DMS79 treated with DMSO at 0.1 percent for 48 hours (cell line): Measurements from ENCODE around the gene EVI5L.

ENCODE experiments used
- DNase-seq: peaks from one replicate; lab custom pipeline; 2025; lab: John Stamatoyannopoulos, UW

EVI5L gene

DNA sequence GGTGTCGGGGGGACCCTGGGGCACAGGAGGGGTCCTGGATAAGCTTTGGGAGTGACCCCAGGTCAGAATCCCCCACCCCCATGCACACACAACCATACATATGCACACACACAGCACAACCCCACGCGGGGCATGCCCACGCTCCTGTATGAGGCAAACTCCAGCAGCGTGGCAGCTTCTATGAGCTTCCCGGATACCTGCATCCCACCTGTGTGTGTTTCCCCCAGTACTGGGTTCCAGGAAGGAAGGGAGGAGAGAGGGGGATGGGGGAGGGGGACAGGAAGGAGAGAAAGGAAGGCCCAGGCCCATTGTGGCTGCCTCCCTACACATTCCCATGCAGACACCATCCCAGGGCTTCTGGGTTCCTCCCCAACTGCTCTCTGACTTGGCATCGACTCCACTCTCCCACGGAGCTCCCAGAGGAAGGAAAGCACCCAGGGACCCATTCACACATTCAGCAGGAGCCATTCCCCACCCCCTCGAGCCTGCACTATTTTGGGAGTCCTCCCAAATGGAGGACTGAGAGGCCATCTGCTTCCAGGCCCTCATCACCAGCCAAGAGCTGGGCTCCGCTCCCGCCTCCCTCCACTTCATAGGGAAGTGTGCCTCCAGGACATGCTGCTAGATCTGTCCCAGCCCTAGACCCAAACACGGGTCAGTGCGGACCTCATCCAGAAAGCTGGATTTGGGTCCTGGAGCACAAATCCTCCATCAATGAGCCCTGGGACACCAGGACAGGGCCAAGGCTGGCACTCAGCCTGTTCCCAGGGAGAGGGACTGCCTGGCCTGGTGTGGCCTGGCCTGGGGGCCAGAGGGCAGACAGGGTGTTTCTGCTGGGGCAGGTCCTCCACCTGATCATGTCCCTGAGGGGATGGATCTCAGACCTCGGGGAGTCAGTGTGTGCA, 30.9 kb downstream of the EVI5L start:
- no peak for DNase-seq

DNA sequence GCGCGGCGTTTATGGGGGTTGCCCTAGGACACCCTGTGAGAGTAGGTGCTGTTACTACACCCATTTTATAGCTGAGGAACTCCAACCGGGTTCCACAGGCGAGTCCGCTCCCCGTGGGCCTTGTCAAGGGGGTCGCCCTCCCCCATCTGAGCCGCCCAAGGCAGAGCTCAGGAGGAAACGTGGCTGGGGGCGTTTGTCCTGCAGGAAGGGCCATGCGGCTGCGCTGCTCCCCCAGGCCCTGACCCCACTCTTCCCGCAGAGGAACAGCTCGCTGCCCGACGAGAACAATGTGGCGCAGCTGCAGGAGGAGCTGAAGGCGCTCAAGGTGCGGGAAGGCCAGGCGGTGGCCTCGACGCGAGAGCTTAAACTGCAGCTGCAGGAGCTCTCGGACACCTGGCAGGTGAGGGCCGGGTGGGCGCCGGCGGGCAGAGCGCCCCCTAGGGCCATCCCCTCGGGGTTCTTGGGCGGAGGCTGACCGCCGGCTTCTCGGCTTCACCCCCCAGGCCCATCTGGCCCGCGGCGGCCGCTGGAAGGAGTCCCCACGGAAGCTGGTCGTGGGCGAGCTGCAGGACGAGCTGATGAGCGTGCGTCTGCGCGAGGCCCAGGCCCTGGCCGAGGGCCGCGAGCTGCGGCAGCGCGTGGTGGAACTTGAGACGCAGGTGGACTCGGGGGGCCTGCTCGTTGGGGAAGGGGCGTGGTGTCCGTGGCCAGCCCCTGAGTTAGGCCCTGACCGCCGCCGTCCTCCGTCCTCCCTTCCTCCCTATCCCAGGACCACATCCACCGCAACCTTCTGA, 31.8 kb downstream of the EVI5L start:
- DNase-seq = no peak

DNA sequence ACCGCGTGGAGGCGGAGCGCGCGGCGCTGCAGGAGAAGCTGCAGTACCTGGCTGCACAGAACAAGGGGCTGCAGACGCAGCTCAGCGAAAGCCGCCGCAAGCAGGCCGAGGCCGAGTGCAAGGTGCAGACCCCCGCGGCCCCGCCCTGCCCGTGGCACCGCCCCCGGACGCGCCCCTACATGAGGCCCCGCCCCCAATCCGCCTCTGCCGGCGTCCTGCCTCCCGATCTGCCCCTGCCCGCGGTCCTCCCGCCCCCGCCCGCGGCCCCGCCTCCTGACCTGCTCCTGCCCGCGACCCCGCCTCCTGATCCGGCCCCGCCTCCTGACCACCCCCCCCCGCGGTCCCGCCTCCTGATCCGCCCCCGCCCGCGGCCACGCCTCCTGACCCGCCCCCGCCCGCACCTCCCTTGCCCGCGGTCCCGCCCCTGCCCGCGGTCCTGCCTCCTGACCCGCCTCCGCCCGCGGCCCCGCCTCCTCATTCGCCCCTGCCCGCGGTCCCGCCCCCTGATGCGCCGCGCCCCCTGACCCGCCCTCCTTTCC, 32.5 kb downstream of the EVI5L start:
- DNase-seq = no peak

DNA sequence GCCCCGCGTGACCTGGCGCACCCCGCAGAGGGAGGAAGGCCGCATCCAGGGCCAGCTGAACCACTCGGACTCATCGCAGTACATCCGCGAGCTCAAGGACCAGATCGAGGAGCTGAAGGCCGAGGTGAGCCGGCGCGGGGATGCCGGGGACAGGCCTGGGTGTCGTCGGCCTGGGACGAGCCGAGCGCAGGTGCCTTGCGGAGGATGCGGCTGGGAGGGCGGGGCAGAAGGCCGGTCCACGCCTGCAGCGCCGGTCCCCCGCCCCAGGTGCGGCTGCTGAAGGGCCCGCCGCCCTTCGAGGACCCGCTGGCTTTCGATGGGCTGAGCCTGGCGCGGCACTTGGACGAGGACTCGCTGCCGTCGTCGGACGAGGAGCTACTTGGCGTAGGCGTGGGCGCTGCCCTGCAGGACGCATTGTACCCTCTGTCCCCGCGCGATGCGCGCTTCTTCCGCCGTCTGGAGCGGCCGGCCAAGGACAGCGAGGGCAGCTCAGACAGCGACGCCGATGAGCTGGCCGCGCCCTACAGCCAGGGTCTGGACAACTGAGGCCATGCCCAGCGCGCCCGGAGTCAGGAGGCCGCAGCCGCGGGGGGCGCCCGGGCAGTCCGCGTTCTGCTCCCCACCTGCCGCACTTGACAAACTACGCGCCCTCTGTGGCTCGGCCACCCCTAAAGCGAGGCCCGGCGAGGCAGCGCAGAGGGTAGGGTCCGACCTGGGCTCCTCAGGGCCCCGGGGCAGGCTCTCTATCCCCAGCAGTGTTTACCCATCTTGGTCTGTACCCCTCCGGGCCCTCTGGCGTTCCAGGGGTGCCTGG, 33.3 kb downstream of the EVI5L start:
- no peak for DNase-seq

DNA sequence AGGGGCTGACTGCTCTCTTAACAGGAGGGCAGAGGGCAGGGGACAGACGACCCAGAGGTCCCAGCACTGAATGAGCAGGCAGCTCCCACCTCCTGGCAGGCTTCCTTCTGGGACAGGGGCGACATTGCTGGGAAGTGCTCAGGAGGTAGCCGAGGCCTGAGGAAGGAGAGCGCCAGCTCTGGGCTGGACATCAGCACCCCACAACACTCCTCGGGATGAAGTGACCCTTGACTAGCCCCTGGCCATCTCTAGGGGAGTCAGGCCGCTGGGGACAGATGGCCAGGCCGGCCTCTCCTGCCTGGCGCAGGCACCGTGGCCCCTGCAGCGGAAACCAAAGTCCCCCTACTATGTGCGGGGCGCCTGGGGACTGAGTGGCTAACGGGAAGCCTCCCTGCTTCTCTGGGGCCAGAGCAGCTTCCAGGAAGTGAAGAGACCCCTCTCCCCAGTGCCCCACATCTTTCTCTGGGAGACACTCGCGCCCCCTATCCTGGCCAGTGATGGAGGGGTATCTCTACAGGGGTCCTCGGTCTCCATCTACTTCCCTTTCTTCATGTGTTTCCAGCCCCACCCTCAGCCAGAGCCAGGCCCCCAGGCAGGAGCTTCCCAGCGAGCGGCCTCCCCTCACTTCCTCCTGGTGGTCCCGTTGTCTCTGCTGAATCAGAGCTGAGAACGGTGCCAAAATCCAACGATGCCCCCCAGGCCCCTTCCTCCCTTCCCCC, 34.1 kb downstream of the EVI5L start:
- no peak for DNase-seq

DNA sequence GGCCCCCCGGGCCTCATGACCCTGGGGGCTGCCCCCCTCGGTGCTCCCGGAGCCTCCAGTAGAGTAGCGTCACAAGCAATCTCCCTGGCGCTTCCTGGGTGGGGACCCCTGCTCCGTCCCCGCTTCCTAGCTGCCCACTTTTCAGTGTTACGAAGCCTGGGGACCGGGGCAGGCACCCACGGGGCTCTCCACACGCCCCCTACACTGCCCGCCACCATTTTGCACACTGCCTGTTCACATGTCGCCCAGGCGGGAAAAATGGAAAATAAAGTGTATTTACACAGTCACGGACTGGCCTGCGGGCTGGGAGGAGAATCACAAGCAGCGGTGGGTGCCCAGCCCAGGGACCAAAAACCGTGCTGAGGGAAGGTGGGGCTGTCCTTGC, 34.7 kb downstream of the EVI5L start:
- no peak for DNase-seq

DNA sequence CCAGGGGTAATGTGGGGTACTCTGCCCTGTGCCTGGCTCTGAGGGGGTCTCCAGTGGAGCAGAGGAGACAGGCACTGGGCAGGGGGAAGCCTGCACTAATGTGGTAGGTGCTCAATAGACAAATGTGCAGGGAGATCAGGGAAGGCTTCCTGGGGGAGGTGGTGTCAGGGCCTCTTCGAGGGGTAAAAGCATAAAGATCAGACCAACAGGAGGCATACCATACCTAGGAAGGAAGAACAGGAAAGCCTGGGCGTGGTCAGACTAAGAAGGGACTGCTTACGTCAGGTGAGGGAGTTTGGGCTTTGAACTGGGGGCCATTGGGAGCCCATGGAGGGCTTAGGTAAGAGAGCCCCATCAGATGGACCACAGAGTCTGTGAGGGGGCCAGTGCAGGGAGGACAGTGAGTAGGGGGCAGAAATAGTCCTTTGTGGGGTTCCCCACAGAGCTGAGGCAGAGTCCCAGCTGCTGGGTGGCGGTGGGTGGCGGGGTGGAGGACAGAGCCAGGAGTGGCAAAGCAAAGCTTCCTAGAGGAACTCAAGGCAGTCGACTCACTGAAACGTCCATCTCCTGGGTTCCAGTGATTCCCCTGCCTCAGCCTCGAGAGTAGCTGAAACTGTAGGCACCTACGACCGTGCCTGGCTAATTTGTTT, 35.4 kb downstream of the EVI5L start:
- DNase-seq = no peak

DNA sequence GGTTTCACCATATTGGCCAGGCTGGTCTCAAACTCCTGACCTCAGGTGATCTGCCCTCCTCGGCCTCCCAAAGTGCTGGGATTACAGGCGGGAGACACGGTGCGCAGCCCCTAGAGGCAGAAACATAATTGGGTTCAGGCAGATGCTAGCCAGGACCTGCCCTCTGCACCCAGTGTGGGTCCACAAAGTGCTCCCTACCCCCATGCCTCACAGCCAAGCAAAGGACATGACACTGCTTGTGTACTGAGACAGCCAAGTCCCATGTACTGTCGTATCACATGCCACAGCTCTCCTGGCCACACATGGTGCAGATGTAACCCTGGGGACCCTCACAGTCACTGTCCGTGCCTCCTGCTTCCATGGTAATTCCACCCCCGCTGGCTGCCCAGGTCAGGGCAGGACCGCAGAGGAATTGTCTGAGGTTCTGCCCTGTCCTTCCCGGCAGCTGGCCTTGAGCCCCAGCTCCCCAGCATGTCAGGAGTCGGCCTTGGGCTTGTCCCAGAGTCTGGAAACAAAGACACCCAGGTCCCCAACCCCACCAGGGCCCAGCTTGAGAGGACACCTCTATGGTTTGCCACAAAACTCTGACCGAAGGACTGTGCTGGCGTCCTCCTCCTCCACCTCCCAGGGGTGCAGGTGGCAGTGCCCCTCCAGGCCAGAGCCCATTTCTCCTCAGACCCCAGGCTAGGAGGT, 36.5 kb downstream of the EVI5L start:
- DNase-seq = no peak

DNA sequence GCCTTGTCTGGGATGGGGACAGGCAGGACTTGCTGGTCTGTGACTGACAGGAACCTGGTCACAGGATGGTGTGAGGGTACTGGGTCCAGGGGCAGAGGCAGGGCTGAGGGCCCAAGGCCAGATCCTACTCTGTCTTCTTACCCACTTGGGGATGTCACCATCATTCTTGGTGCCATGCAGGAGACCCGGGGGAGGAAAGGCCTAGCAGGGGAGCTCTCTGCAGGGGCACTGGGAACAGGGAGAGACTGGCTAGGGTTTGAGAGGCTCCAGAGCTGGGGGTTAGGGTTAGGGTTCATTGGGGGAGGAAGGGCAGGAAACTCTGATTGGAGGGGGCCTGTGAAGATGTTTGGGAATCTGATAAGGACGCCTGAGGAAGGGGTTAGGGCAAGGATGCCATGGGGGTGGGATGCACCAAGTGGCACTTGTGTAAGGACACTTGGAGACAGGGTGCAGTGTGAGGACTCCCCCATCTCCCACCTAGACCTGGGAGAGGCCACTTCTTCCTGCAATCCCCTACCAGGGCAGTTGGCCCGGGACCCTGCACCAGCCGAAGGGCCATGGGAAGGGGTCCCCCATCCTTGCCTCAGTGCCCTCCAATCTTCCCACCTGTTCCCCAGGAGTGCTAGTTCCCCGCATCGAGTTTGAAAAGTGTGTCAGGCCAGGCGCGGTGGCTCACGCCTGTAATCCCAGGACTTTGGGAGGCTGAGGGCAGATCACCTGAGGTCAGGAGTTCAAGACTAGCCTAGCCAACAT, 37.2 kb downstream of the EVI5L start:
- no peak for DNase-seq

DNA sequence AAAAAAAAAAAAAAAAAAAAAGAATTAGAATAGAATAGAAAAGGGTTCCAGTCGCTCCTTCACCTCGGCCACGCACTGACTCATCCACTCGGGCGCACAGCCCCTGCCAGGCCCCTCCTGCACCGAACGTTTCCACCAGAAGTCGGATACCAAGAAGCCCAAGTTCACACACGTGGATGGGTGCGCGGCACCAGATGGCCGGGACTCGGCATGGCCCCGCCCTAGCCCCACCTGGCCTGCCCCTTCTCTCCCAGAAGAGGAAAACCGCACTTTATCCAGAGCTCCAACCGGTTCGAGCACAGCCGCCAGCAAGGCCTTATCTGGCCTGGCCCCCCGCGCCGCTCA, 38.3 kb downstream of the EVI5L start:
- DNase-seq = no peak

DNA sequence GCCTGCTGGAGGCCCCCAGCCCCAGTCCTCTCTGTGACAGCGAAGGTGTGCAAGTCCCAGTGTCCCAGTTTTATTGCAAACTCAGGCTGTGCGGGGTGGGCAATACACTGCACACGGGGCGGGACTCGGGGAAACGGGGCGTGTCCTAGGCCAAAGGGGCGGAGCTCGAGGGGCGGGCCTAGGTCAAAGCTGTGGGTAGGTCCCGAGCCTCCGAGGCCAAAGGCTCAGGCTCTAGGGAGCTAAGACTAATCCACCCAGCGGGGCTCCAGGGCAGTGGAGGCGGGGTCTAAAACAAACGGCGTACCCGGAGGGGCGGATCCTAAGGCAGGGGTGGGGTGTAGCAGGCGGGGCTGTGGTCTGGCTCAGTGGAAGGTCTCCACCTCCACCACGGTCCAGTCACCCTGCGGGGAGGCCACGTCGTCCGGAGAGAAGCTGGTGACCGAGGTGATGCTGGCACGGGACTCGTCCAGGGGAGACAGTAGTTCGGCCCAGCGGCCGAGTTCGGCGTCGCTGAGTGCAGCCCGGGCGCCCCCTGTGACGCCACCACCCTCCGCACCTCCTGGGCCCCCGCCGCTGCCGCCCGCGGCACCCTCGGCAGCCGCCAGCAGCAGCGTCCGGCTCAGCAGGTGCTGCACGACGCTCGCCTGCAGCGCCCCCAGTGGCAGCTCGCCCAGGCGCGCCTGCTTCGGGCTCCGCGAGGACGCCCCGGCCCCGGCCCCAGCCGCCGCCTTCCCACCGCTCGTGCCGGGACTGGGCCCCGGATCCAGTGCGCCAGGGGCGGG, 38.8 kb downstream of the EVI5L start:
- DNase-seq = no peak

DNA sequence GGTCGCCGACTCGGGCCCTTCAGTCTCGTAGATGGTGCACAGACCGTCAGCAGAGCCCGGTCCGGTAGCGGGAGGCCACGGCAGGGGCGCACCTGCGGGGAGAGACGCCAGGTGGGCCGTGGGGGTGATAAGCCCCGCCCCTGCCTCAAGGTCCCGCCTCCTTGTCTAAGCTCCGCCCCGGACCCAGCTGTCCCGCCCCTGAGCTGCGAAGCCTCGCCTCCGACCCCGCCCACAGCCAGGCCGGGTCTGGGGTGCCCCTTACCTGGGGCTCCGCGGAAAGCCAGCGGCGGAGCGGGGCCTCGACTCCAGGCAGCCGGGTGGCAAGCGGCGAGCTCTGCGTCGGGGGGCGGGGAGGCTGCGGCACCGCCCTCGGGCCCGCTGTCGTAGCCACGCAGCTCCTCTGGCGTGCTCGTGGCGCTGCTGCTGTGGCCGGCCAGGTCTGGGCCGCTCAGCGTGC, 39.5 kb downstream of the EVI5L start:
- no peak for DNase-seq

DNA sequence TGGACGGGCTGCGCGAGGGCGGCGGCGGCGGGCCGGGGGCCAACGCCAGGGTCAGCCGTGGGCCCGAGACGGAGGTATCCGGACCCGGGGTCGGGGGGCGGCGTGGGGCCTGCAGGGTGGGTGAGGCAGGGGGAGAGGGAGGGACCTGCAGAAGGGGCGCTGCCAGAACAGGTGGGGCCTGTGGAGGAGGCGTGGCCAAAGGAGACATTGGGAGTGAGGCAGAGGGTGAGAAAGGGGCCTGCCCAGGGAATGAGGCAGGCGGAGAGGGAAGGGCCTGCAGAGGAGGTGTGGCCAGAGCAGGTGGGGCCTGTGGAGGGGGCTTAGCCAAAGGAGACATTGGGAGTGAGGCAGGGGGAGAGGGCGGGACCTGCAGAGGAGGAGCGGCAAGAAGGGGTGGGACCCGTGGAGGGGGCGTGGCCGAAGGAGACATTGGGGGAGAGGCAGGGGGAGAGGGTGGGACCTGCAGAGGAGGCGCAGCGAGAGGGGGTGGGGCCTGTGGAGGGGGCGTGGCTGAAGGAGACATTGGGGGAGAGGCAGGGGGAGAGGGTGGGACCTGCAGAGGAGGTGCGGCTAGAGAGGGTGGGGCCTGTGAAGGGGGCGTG, 40.0 kb downstream of the EVI5L start:
- no peak for DNase-seq

DNA sequence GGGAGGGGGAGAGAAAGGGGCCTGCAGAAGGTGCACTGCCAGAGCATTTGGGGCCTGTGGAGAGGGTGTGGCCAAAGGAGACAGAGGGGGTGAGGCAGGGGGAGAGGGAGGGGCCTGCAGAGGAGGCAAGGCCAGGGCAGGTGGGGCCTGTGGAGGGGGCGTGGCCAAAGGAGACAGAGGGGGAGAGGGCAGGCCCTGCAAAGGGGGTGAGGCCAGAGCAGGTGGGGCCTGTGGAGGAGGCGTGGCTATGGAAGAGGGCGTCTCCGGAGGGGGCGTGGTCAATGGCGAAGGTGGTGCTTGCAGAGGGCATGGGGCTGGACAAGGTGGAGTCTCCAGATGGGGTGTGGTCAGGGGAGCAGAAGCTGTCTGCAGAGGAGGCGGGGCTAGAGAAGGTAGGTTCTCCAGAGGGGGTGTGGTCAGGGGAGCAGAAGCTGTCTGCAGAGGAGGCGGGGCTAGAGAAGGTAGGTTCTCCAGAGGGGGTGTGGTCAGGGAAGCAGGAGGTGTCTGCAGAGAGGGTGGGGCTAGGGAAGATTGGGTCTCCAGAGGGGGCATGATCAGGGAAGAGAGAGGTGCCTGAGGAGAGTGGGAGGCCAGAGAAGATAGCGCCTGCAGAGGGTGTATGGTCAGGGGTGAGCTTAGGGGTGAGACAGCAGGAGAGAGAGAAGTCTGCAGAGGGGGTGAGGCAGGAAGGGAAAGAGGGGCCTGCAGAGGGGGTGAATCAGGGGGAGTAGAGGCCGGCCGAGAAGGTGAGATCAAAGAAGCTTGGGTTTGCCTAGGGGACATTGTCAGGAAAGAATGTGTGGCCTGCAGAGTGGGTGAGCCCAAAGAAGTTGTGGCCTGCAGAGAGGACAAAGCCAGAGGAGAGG, 40.8 kb downstream of the EVI5L start:
- DNase-seq = no peak

DNA sequence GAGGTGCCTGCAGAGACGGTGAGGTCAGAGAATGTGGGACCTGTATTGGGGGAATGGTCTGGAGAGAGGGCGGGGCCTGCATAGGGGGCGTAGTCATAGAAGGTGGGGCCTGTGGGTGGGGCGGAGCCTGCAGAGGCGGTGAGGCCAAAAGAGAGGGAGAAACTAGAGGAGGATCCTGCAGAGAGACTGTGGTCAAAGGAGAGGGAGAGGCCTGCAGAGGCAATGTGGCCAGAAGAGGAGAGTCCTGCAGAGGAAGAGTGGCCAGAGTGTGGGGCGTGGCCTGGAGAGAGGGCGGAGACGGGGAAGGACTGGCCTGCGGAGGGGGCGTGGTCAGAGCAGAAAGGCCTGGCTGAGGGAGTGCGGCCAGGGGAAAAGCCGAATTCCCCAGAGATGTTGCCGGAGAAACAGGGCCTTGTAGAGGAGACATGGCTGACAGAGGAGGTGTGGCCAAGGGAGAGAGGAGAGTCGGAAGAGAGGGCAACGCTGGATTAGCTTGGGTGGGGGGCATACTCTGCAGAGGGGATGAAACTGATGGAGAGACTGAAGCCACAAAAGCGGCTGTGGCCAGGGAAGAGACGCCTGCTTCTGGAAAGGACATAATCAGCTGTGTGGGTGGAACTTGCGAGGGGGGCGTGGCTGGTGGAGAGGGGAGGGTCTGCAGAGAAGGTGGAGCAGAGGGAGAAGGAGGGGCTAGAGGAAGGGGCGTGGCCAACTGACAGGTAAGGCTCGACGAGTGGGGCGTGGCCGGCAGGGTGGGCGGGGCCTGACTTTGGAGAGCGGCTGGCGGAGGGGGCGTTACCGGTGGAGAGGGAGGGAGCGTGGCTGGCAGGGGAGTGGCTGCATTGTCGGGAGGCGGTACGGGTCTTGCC, 41.7 kb downstream of the EVI5L start:
- no peak for DNase-seq
